GM12892 (cell line): Measurements from ENCODE around the gene DNAAF9.

Source experiments
- POLR2A ChIP-seq: IDR thresholded peaks from 2 replicates; pipeline ENCODE4 v1.6.1; 2011; ENCODE audit warnings: low read depth, low read length, control low read depth
- POLR2AphosphoS5 ChIP-seq: IDR thresholded peaks from 2 replicates; pipeline ENCODE4 v1.6.1; 2011; ENCODE audit warnings: low read depth, low read length, control low read depth
- TAF1 ChIP-seq: IDR thresholded peaks from 2 replicates; pipeline ENCODE4 v1.6.1; 2011; ENCODE audit warnings: low read depth, mild to moderate bottlenecking, control low read depth, low read length, borderline replicate concordance

DNA sequence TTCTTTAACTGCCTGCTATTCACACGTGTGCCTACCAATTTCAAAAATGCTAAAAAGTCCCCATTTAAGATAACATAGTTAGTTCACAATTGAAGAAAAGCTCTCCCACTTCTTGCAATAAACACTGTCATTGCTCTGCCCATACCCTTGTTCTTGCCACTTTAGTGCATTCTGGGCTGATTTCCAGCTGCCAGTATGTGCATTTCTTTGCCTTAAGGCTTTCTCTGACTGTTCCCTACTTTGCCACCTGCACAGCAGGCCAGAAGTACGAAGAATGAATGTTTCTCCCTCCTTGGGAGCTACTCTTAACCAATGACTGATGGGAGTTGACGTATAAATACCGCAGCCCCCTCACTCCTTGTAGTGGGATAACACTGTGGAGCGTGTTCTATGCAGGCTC, 47.4 kb upstream of the DNAAF9 start:
- TF ChIP-seq TAF1 (no peak), POLR2AphosphoS5 (no peak), POLR2A (no peak)
